Neural crest cell (in vitro differentiated cells): Measurements from ENCODE around the gene ZBTB8OS. TPM values are rescaled to one million over a fixed set of nuclear protein-coding genes. Genes with fewer than 3 reads are reported as not detected.

ENCODE experiments used
- DNase-seq: peaks from one replicate; pipeline ENCODE4 v3.0.0; 2021; ENCODE audit warnings: low read depth, mixed read lengths, low spot score
- H3K27ac Mint-ChIP-seq: one replicate; pipeline ENCODE4 v1.8.0; 2021; ENCODE audit warnings: mild to moderate bottlenecking, mixed read lengths; ENCODE audit not compliant: unreplicated experiment
- H3K27me3 Mint-ChIP-seq: 2 replicates; pipeline ENCODE4 v1.8.0; 2021; ENCODE audit warnings: low read depth, mild to moderate bottlenecking, mixed read lengths
- H3K36me3 Mint-ChIP-seq: 2 replicates; pipeline ENCODE4 v1.8.0; 2021; ENCODE audit warnings: low read depth, mild to moderate bottlenecking, mixed read lengths
- H3K4me1 Mint-ChIP-seq: 2 replicates; pipeline ENCODE4 v1.8.0; 2021; ENCODE audit warnings: mixed read lengths
- H3K4me3 Mint-ChIP-seq: one replicate; pipeline ENCODE4 v1.8.0; 2021; ENCODE audit warnings: mild to moderate bottlenecking, mixed read lengths
- H3K9me3 Mint-ChIP-seq: 2 replicates; pipeline ENCODE4 v1.8.0; 2021; ENCODE audit warnings: mixed read lengths
- CTCF ChIP-seq: fragments of 200-600 bp; sonication (generic); conservative IDR thresholded peaks from 2 replicates; pipeline ENCODE4 v1.5.0; 2021; ENCODE audit warnings: antibody characterized with exemption, mild to moderate bottlenecking
- total RNA-seq: library from RNA; stranded (reverse); gene quantifications from 2 replicates; pipeline ENCODE4 v1.2.1, GENCODE V29; 2021

ZBTB8OS gene
- total RNA-seq, 1 donor from 2014 or later: 49.1 TPM

- Mint-ChIP-seq H3K4me1 (no peaks in the 10 kb centered on the region), H3K9me3 (no peaks in the 10 kb centered on the region), H3K4me3 (no peak overlapping the region), H3K27me3 (no peaks in the 10 kb centered on the region), H3K36me3 (peaks cover 18% of the 10 kb centered on the region), H3K27ac (peak overlapping the region; percentile 36)
- no peak for DNase-seq
- no peak for TF ChIP-seq CTCF
Observed at GRCh38 chr1:32622806-32623681, 27.3 kb downstream of the ZBTB8OS start.

- TF ChIP-seq CTCF: no peak
- DNase-seq: no peak
- Mint-ChIP-seq H3K36me3 (peaks cover 20% of the 10 kb centered on the region), H3K27me3 (no peaks in the 10 kb centered on the region), H3K9me3 (no peaks in the 10 kb centered on the region), H3K4me3 (no peak overlapping the region), H3K4me1 (no peaks in the 10 kb centered on the region), H3K27ac (no peak overlapping the region)
Observed at GRCh38 chr1:32622205-32622604, 28.1 kb downstream of the ZBTB8OS start.

- no peaks in the 10 kb centered on the region for H3K27me3 Mint-ChIP-seq
- no peak overlapping the region for H3K27ac Mint-ChIP-seq
- H3K4me3 Mint-ChIP-seq: no peak overlapping the region
- peaks cover 20% of the 10 kb centered on the region for H3K36me3 Mint-ChIP-seq
- no peaks in the 10 kb centered on the region for H3K9me3 Mint-ChIP-seq
- DNase-seq: no peak
- TF ChIP-seq CTCF: peak; percentile 42
- H3K4me1 Mint-ChIP-seq: no peaks in the 10 kb centered on the region
Observed at GRCh38 chr1:32619701-32620485, 30.5 kb downstream of the ZBTB8OS start.

- TF ChIP-seq CTCF: no peak
- H3K27ac Mint-ChIP-seq: no peak overlapping the region
- peaks cover 17% of the 10 kb centered on the region for H3K36me3 Mint-ChIP-seq
- no peak for DNase-seq
- H3K4me1 Mint-ChIP-seq: no peaks in the 10 kb centered on the region
- H3K27me3 Mint-ChIP-seq: no peaks in the 10 kb centered on the region
- H3K9me3 Mint-ChIP-seq: no peaks in the 10 kb centered on the region
- no peak overlapping the region for H3K4me3 Mint-ChIP-seq
Observed at GRCh38 chr1:32618673-32619221, 31.6 kb downstream of the ZBTB8OS start.

- no peak for DNase-seq
- H3K4me3 Mint-ChIP-seq: peak overlapping the region; percentile 68
- peaks cover 9% of the 10 kb centered on the region for H3K4me1 Mint-ChIP-seq
- TF ChIP-seq CTCF: no peak
- H3K36me3 Mint-ChIP-seq: peaks cover 2% of the 10 kb centered on the region
- no peaks in the 10 kb centered on the region for H3K27me3 Mint-ChIP-seq
- no peak overlapping the region for H3K27ac Mint-ChIP-seq
- no peaks in the 10 kb centered on the region for H3K9me3 Mint-ChIP-seq
Observed at GRCh38 chr1:32613472-32613871, 36.9 kb downstream of the ZBTB8OS start.
